ENCODE results near the gene KLHL29.

KLHL29 gene

GRCh38 chr2:23399674-23400261 is 14.8 kb downstream of the KLHL29 start:
- no peak for DNase-seq

- no peak for DNase-seq
Observed at GRCh38 chr2:23400703-23401102, 15.7 kb downstream of the KLHL29 start.

- DNase-seq, result no peak
Observed at GRCh38 chr2:23401427-23402204, 16.6 kb downstream of the KLHL29 start.

- DNase-seq, result no peak
Observed at GRCh38 chr2:23402205-23402740, 17.3 kb downstream of the KLHL29 start.

- peak; percentile 30 for DNase-seq
Observed at GRCh38 chr2:23404426-23404825, 19.4 kb downstream of the KLHL29 start.

GRCh38 chr2:23409248-23409647 is 24.3 kb downstream of the KLHL29 start:
- no peak for DNase-seq

GRCh38 chr2:23410596-23410995 is 25.6 kb downstream of the KLHL29 start:
- no peak for DNase-seq

- DNase-seq, result no peak
Observed at GRCh38 chr2:23411752-23412431, 26.9 kb downstream of the KLHL29 start.

GRCh38 chr2:23412556-23413155 is 27.7 kb downstream of the KLHL29 start:
- no peak for DNase-seq

- no peak for DNase-seq
Observed at GRCh38 chr2:23413641-23414040, 28.7 kb downstream of the KLHL29 start.

GRCh38 chr2:23414106-23414505 is 29.1 kb downstream of the KLHL29 start:
- no peak for DNase-seq

- DNase-seq, result no peak
Observed at GRCh38 chr2:23414871-23415270, 29.9 kb downstream of the KLHL29 start.

GRCh38 chr2:23417310-23417709 is 32.3 kb downstream of the KLHL29 start:
- DNase-seq, result no peak

GRCh38 chr2:23418056-23418455 is 33.1 kb downstream of the KLHL29 start:
- DNase-seq, result no peak

GRCh38 chr2:23418461-23418911 is 33.5 kb downstream of the KLHL29 start:
- DNase-seq, result no peak

- no peak for DNase-seq
Observed at GRCh38 chr2:23419171-23420090, 34.5 kb downstream of the KLHL29 start.

- no peak for DNase-seq
Observed at GRCh38 chr2:23420091-23420839, 35.3 kb downstream of the KLHL29 start.

GRCh38 chr2:23420840-23421476 is 36.0 kb downstream of the KLHL29 start:
- DNase-seq, result no peak

GRCh38 chr2:23422089-23423061 is 37.4 kb downstream of the KLHL29 start:
- DNase-seq, result no peak
